Measurements from ENCODE around the gene TMEM183A. TPM values are rescaled to one million over a fixed set of nuclear protein-coding genes. Genes with fewer than 3 reads are reported as not detected.
A peak's percentile ranks its signal among the peaks of the same experiment; 100 is the strongest.

Gene TMEM183A
- total RNA-seq, 4 donors from 2014 or later: 62.0 to 95.5 (median 68.6) TPM

DNA sequence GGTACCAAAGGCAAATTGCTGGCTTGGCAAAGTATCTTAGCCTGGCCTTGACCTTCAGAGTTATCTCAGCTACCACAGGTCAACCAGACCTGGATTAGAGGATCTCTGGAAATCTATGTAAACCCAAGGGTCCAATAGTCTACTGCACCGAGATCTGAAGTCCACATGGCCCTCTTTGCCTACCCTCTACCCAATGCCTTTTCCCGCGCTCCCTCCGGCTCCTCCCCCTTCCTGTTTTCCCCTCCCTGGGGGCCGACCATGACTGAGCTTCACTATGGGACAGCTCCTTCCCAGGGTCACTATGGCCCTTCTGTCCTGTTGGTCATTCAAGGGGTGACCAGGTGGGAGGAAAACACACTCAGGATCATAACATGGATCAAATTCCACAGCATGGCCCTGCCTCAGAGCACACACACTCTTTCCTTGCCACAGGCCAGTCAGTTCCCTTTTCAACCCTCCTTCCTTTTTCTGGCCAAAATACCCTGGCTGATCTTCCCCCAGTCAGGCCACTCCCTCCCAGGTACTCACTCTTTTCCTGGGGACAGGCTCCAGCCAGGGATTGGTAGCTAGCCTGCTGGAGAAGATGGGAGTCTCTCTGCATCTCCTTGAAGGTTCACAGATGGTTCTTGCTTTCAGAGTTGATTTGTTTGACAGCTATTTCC, 19.1 kb upstream of the TMEM183A start:
- Histone ChIP-seq H3K27me3 (peaks cover 7% of the 10 kb centered on the region), H3K27ac (no peak overlapping the region), H3K4me1 (no peaks in the 10 kb centered on the region), H3K36me3 (no peaks in the 10 kb centered on the region), H3K4me3 (no peak overlapping the region), H3K9me3 (no peaks in the 10 kb centered on the region)
- WGBS: 73% methylated on average over 5 of the region's 5 CpGs
- DNase-seq (ENCODE audit: low spot score in 2 of 2): no peak
- no peak for TF ChIP-seq POLR2AphosphoS5 (IDR thresholded peaks at IDR 0.05)
- TF ChIP-seq POLR2A (IDR thresholded peaks at IDR 0.05): no peak
- TF ChIP-seq, protein P1, sequence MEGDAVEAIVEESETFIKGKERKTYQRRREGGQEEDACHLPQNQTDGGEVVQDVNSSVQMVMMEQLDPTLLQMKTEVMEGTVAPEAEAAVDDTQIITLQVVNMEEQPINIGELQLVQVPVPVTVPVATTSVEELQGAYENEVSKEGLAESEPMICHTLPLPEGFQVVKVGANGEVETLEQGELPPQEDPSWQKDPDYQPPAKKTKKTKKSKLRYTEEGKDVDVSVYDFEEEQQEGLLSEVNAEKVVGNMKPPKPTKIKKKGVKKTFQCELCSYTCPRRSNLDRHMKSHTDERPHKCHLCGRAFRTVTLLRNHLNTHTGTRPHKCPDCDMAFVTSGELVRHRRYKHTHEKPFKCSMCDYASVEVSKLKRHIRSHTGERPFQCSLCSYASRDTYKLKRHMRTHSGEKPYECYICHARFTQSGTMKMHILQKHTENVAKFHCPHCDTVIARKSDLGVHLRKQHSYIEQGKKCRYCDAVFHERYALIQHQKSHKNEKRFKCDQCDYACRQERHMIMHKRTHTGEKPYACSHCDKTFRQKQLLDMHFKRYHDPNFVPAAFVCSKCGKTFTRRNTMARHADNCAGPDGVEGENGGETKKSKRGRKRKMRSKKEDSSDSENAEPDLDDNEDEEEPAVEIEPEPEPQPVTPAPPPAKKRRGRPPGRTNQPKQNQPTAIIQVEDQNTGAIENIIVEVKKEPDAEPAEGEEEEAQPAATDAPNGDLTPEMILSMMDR (IDR thresholded peaks at IDR 0.05): no peak
- no peak for TF ChIP-seq EP300 (IDR thresholded peaks at IDR 0.05)

DNA sequence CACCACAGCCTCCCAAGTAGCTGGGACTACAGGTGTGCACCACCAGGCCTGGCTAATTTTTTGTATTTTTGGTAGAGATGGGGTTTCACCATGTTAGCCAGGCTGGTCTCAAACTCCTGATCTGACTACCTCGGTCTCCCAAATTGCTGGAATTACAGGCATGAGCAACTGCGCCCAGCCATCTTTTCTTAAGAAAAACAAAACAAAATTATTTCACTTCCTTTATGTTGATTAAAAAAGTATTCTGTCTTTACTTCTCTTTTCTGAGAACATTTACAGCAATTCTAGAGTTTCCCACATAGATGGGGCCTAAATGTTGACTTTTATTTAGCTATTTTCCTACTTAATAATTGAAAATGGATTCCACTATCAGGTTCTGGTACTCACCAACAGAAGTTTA, 17.3 kb upstream of the TMEM183A start:
- no peak overlapping the region for H3K4me3 ChIP-seq
- peaks cover 14% of the 10 kb centered on the region for H3K27me3 ChIP-seq
- TF ChIP-seq, protein P1 (IDR thresholded peaks at IDR 0.05): no peak
- TF ChIP-seq EP300 (IDR thresholded peaks at IDR 0.05) (no peak), POLR2A (IDR thresholded peaks at IDR 0.05) (no peak), POLR2AphosphoS5 (IDR thresholded peaks at IDR 0.05) (no peak)
- H3K4me1 ChIP-seq: no peaks in the 10 kb centered on the region
- no peaks in the 10 kb centered on the region for H3K9me3 ChIP-seq
- DNase-seq (ENCODE audit: low spot score in 2 of 2): no peak
- 88% methylated on average over 2 of the region's 2 CpGs for WGBS
- no peak overlapping the region for H3K27ac ChIP-seq
- H3K36me3 ChIP-seq: no peaks in the 10 kb centered on the region

DNA sequence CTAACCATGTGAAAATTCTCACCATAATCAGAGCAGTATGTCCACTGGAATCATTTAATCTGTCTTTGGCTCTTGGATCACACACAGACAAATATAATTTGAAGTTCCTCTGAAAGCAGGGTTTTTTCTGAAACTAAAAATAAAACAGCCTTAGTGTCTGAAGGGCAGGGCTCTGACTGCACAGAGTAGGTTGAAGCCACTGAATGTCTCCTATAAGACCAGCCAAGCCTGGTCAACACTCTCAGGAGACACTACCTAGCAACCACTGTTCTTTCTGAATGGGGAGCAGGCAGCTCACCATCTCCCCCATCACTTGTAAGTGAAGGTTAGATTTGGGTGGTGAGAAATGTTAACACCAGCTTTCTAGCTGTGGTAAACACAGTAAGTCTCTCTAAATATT, 16.1 kb upstream of the TMEM183A start:
- no peaks in the 10 kb centered on the region for H3K4me1 ChIP-seq
- no peaks in the 10 kb centered on the region for H3K36me3 ChIP-seq
- H3K27me3 ChIP-seq: peaks cover 18% of the 10 kb centered on the region
- H3K9me3 ChIP-seq: no peaks in the 10 kb centered on the region
- no peak overlapping the region for H3K27ac ChIP-seq
- no peak overlapping the region for H3K4me3 ChIP-seq
- no peak for DNase-seq (ENCODE audit: low spot score in 2 of 2)
- TF ChIP-seq POLR2AphosphoS5 (IDR thresholded peaks at IDR 0.05) (no peak), POLR2A (IDR thresholded peaks at IDR 0.05) (no peak), EP300 (IDR thresholded peaks at IDR 0.05) (no peak)
- TF ChIP-seq, protein P1 (IDR thresholded peaks at IDR 0.05): no peak

DNA sequence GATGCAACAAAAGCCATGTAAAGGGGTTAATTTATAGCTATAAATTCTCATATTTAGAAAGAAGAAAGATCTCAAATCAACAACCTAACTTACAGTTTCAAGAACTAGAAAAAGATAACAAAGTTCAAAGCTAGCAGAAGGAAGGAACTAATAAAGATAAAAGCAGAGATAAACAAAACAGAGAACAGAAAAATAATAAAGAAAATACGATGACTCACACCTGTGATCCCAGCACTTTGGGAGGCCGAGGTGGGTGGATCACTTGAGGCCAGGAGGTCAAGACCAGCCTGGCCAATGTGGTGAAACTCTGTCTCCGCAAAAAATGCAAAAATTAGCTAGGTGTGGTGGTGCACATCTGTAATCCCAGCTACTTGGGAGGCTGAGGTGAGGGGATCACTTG, 12.4 kb upstream of the TMEM183A start:
- Histone ChIP-seq H3K4me1 (no peaks in the 10 kb centered on the region), H3K36me3 (no peaks in the 10 kb centered on the region), H3K27ac (no peak overlapping the region), H3K4me3 (no peak overlapping the region), H3K9me3 (no peaks in the 10 kb centered on the region), H3K27me3 (peaks cover 19% of the 10 kb centered on the region)
- TF ChIP-seq, protein P1 (IDR thresholded peaks at IDR 0.05): no peak
- no peak for TF ChIP-seq EP300 (IDR thresholded peaks at IDR 0.05)
- TF ChIP-seq POLR2A (IDR thresholded peaks at IDR 0.05): no peak
- TF ChIP-seq POLR2AphosphoS5 (IDR thresholded peaks at IDR 0.05): no peak
- WGBS: 52% methylated on average over 3 of the region's 3 CpGs
- DNase-seq (ENCODE audit: low spot score in 2 of 2): no peak

DNA sequence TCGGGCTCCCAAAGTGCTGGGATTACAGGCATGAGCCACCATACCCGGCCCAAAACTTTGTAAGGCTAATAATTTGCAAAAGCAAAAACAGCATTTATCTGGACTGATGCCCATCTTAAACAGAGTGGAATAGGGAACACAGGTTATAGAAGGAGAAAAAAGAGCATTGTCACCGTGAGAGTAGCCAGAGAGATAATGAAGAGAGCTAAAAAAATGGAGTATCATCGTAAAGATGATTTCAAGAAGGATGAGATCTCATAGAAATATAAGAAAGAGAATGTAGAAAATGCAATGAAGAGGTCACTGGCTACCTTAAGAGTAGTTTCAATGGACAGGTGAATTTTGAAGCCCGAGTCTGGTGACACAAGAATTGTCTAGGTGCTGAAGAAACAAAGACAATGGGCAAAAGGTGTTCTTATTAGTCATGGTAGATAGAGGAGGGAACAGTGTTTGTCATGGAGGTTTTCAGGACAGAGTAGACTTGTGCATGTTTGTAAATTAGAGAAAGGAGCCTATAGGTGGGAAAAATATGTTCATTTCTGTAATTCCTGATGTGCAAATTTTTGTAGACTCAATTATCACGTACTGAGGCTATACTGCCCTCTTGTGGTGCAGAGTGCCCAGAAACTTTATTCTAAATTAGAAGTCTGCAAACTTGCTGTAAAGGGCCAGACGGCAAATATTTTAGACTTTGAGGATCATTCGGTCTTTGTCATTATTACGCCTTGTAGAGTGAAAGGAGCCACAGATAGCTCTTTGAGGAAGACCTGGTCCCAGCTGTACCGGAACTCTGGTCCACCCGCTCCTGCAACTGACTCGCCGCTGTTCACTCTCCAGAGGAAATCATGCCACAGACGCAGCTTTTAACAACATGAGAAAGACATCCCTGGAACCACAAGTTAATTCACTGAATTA, 8.1 kb upstream of the TMEM183A start:
- no peak for TF ChIP-seq EP300 (IDR thresholded peaks at IDR 0.05)
- TF ChIP-seq, protein P1 (IDR thresholded peaks at IDR 0.05): peak; percentile 63 to 68
- no peak for TF ChIP-seq POLR2AphosphoS5 (IDR thresholded peaks at IDR 0.05)
- TF ChIP-seq POLR2A (IDR thresholded peaks at IDR 0.05): no peak
- peaks cover 14% of the 10 kb centered on the region for H3K27me3 ChIP-seq
- H3K27ac ChIP-seq: no peak overlapping the region
- no peak overlapping the region for H3K4me3 ChIP-seq
- whole genome bisulfite sequencing: 42% methylated on average over 14 of the region's 14 CpGs
- H3K36me3 ChIP-seq: no peaks in the 10 kb centered on the region
- no peaks in the 10 kb centered on the region for H3K4me1 ChIP-seq
- no peaks in the 10 kb centered on the region for H3K9me3 ChIP-seq
- DNase-seq (ENCODE audit: low spot score in 2 of 2): no peak

All from suprapubic skin (tissue), 4 donors.